Panc1 (cell line): Measurements from ENCODE around the gene PTPN4. TPM values are rescaled to one million over a fixed set of nuclear protein-coding genes. Genes with fewer than 3 reads are reported as not detected.

Source experiments
- ATAC-seq: fragments of 200-7000 bp; cut with Tn5 transposase; 2 replicates; pipeline ENCODE4 v1.9.1; 2020; ENCODE audit warnings: mild to moderate bottlenecking, moderate library complexity
- BruUV-seq: library from RNA; stranded (reverse); fragments of 400-500 nt; replicated peaks from 2 replicates; lab custom pipeline; 2021; lab: Mats Ljungman, UMichigan
- CTCF ChIA-PET: fragments of 300-600 bp; sonication (Branson Sonifier 250); formaldehyde crosslinking; loops from one replicate; lab custom pipeline; 2022; ENCODE audit warnings: antibody characterized with exemption; lab: Charles Lee
- POLR2A ChIA-PET: fragments of 300-600 bp; sonication (Branson Sonifier 250); formaldehyde crosslinking; loops from one replicate; lab custom pipeline; 2022; ENCODE audit warnings: antibody characterized with exemption; lab: Charles Lee
- DNase-seq: peaks from one replicate; pipeline ENCODE4 v3.0.0-alpha.2; 2010; ENCODE audit warnings: low read depth, low spot score
- H3K27ac ChIP-seq: 2 replicates; pipeline ENCODE4 v1.5.1; 2011; ENCODE audit warnings: mild to moderate bottlenecking, low read length, inconsistent platforms
- H3K27me3 ChIP-seq: fragments of 200-500 bp; sonication (Bioruptor generic); 2 replicates; pipeline ENCODE4 v1.6.0; 2014; ENCODE audit warnings: low read length, inconsistent platforms; ENCODE audit not compliant: control insufficient read depth, insufficient read depth
- H3K36me3 ChIP-seq: fragments of 200-500 bp; sonication (Bioruptor generic); 2 replicates; pipeline ENCODE4 v1.5.1; 2014; ENCODE audit warnings: inconsistent platforms, mild to moderate bottlenecking, low read length, moderate library complexity; ENCODE audit not compliant: control insufficient read depth, insufficient read depth
- H3K4me1 ChIP-seq: 2 replicates; pipeline ENCODE4 v1.5.1; 2011; ENCODE audit warnings: inconsistent platforms, mild to moderate bottlenecking, low read length, moderate library complexity; ENCODE audit not compliant: control insufficient read depth, insufficient read depth
- H3K4me3 ChIP-seq, 2 experiments: 2 replicates each; pipeline ENCODE4 v1.5.1; 2011 to 2012; ENCODE audit warnings: low read depth in 2 of 2, low read length in 2 of 2, mild to moderate bottlenecking in 2 of 2, inconsistent platforms in 1 of 2, moderate library complexity in 1 of 2
- H3K9me3 ChIP-seq: fragments of 200-500 bp; sonication (Bioruptor generic); 2 replicates; pipeline ENCODE4 v1.5.1; 2014; ENCODE audit warnings: low read depth, mild to moderate bottlenecking, inconsistent platforms, low read length, moderate library complexity; ENCODE audit not compliant: control insufficient read depth, insufficient read depth
- POLR2AphosphoS5 ChIP-seq: IDR thresholded peaks from 2 replicates; pipeline ENCODE4 v1.6.1; 2012; ENCODE audit warnings: mild to moderate bottlenecking, low read depth, low read length, moderate library complexity
- REST ChIP-seq, 2 experiments: IDR thresholded peaks; 2 replicates each; pipeline ENCODE4 v1.6.1; 2011 to 2012; ENCODE audit warnings: low read depth in 2 of 2, control low read depth in 1 of 2, low read length in 1 of 2, mild to moderate bottlenecking in 1 of 2, moderate library complexity in 1 of 2; ENCODE audit not compliant: insufficient read depth in 1 of 2
- SIN3A ChIP-seq: IDR thresholded peaks from 2 replicates; pipeline ENCODE4 v1.6.1; 2012; ENCODE audit warnings: low read depth, mild to moderate bottlenecking, low read length, moderate library complexity, borderline replicate concordance; ENCODE audit not compliant: insufficient read depth
- TCF7L2 ChIP-seq: IDR thresholded peaks from 2 replicates; pipeline ENCODE4 v1.6.1; 2011; ENCODE audit warnings: mild to moderate bottlenecking, low read depth, low read length, inconsistent platforms
- in situ Hi-C: cut with HindIII; loops from 2 replicates; pipeline ENCODE4 v1.10.0; 2016; ENCODE audit warnings: low sequenced_read_pairs, low pct_unique_long_range_greater_than_20kb
- intact Hi-C: fragments of 100-400 bp; cut with micrococcal nuclease; formaldehyde crosslinking; loops from one replicate; pipeline ENCODE4 v1.10.0; 2022; ENCODE audit not compliant: unreplicated experiment
- total RNA-seq: library from RNA; stranded (reverse); gene quantifications from one replicate; pipeline ENCODE4 v1.2.1, GENCODE V29; 2021; ENCODE audit not compliant: unreplicated experiment
- TF ChIP-seq, protein P1 (sequence below): fragments of 450-650 bp; IDR thresholded peaks from 2 replicates; pipeline ENCODE4 v1.5.1; 2017; ENCODE audit warnings: mild to moderate bottlenecking

The PTPN4 gene
- total RNA-seq, 1 experiment from 2014 or later = 45.9 TPM

GRCh38 chr2:119731983-119732382 lies 27.7 kb upstream of the PTPN4 start:
- Histone ChIP-seq H3K9me3 (no peaks in the 10 kb centered on the region), H3K36me3 (no peaks in the 10 kb centered on the region), H3K4me3 (no peak overlapping the region), H3K27me3 (peaks cover 4% of the 10 kb centered on the region), H3K27ac (no peak overlapping the region), H3K4me1 (no peaks in the 10 kb centered on the region)
- intact Hi-C loops = no loop called here
- ATAC-seq = no peak
- DNase-seq = no peak
- TF ChIP-seq POLR2AphosphoS5 = no peak
- TF ChIP-seq REST (IDR thresholded peaks at IDR 0.05; ENCODE audit: insufficient read depth in 1 of 2, low read depth in 2 of 2, low read length in 1 of 2) = no peak
- no peak for TF ChIP-seq TCF7L2
- TF ChIP-seq SIN3A = no peak
- TF ChIP-seq, protein P1, sequence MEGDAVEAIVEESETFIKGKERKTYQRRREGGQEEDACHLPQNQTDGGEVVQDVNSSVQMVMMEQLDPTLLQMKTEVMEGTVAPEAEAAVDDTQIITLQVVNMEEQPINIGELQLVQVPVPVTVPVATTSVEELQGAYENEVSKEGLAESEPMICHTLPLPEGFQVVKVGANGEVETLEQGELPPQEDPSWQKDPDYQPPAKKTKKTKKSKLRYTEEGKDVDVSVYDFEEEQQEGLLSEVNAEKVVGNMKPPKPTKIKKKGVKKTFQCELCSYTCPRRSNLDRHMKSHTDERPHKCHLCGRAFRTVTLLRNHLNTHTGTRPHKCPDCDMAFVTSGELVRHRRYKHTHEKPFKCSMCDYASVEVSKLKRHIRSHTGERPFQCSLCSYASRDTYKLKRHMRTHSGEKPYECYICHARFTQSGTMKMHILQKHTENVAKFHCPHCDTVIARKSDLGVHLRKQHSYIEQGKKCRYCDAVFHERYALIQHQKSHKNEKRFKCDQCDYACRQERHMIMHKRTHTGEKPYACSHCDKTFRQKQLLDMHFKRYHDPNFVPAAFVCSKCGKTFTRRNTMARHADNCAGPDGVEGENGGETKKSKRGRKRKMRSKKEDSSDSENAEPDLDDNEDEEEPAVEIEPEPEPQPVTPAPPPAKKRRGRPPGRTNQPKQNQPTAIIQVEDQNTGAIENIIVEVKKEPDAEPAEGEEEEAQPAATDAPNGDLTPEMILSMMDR = no peak
- CTCF ChIA-PET = no interaction called here
- POLR2A ChIA-PET = no interaction called here
- BruUV-seq = no TSS peak
- in situ Hi-C loops = no loop called here

GRCh38 chr2:119732601-119733164 lies 27.0 kb upstream of the PTPN4 start:
- Histone ChIP-seq H3K4me3 (no peak overlapping the region), H3K4me1 (no peaks in the 10 kb centered on the region), H3K36me3 (no peaks in the 10 kb centered on the region), H3K27me3 (peaks cover 2% of the 10 kb centered on the region), H3K27ac (no peak overlapping the region), H3K9me3 (no peaks in the 10 kb centered on the region)
- ChIA-PET POLR2A (interaction anchor here (0.6 kb wide), 1 partner anchor 9 kb away, joined by 5 read pairs; no protein-coding TSS in a partner anchor), CTCF (no interaction called here)
- intact Hi-C loops = no loop called here
- in situ Hi-C loops = no loop called here
- TF ChIP-seq TCF7L2 = no peak
- TF ChIP-seq, protein P1 = no peak
- no peak for TF ChIP-seq POLR2AphosphoS5
- no peak for TF ChIP-seq SIN3A
- TF ChIP-seq REST (IDR thresholded peaks at IDR 0.05; ENCODE audit: insufficient read depth in 1 of 2, low read depth in 2 of 2, low read length in 1 of 2) = no peak
- no peak for ATAC-seq
- BruUV-seq = no TSS peak
- DNase-seq = no peak
